NCI-H748 (cell line): Measurements from ENCODE around the gene SLC1A2.
A peak's percentile ranks its signal among the peaks of the same experiment; 100 is the strongest.

Source experiments
- DNase-seq: peaks from one replicate; lab custom pipeline; 2025; ENCODE audit not compliant: unreplicated experiment; lab: John Stamatoyannopoulos, UW

The SLC1A2 gene

DNA sequence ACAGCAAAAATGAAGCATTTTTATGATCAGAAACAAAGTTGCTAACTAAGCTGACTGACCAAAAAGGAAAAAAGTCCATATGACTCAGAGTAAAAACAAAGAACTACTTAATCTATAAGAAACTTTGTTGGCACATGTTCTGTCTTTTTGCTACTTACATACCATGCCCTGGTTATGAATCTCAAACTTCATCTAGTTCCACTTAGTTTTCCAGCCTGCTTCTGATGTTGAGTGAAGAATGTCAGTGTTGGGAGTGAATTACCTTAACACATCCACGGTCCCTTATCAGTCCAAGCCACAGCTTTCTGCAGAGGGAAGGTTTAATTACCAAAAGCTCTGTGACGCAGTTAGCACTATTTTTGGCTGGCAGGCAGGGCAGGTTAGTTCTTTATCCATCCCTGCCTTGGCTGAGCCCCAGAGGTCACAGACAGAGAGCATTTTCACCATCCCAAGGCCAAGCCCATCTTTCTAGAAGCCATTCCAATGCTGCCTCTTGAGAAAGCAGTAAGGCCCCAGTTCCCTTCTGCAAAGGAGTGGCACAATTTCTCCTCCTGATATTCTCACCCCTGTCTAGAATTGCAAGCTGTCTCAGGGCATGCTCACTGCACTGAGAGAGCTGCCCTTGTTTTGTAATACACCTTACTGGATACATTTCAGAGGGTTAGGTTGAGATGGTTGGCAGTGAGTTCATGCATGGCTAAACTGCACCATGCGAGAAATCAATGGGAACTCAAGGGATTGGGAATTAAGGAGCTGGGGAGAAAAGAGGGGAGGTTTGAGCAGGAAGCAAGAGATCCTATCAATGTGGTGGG lies 67.1 kb downstream of the SLC1A2 start:
- no peak for DNase-seq

- no peak for DNase-seq
Measured at GRCh38 chr11:35349897-35350296, 69.5 kb downstream of the SLC1A2 start.

DNA sequence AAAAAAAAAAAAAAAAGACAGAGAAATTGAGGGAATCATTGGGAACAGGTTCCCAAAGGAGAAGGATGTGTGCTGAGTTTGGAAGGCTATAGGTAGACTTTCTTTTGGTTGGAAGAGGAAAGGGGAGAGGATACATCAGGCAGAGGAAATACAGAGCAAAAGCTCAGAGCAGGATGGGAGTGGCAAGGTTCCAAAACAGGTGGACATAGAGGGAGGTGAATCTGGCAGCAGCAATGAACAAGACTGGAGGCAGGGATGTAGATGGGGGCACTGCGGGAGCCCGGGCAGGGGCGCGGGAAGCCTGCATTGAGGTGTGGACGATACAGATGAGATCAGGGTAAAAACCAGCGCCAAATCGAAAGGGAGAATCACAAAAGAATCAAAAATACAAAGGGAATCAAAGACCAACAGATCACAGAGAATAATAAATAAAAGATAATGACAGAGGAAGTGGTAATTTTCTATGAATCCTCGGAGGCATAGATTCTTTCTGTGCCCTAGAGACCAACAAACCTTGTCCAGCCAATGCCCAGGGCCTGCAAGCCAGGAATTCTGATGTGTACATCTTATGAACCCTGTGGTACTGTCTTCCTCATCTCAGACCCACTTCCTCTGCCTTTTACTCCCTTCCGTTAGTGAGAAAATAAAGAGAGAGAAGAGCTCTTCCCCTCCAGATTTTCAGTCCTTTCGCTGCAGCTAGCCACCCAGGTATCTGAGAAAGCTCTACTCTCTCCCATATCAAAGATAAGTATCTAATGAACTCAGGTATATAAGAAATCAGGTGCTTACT lies 70.3 kb downstream of the SLC1A2 start:
- peak; percentile 43 for DNase-seq

DNA sequence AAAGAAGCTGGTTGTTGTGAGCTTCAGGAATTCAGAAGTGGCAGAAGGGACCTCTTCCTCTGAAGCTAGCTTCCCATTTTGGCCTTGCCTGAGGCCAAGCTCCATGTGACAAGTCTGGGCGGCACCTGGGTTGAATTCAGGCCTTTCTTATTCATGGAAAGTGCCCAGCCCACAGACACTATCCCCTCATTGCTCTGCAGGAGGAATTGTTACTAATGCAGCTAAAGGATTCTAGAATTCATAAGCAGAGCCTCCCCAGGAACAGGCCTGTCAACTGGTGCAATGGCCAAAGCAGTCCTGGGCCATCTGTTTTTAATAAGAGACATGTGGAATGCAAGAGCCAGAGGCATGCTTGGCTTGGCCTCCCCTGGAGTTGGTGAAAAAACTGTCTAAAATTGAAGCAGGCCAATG lies 71.4 kb downstream of the SLC1A2 start:
- no peak for DNase-seq

DNA sequence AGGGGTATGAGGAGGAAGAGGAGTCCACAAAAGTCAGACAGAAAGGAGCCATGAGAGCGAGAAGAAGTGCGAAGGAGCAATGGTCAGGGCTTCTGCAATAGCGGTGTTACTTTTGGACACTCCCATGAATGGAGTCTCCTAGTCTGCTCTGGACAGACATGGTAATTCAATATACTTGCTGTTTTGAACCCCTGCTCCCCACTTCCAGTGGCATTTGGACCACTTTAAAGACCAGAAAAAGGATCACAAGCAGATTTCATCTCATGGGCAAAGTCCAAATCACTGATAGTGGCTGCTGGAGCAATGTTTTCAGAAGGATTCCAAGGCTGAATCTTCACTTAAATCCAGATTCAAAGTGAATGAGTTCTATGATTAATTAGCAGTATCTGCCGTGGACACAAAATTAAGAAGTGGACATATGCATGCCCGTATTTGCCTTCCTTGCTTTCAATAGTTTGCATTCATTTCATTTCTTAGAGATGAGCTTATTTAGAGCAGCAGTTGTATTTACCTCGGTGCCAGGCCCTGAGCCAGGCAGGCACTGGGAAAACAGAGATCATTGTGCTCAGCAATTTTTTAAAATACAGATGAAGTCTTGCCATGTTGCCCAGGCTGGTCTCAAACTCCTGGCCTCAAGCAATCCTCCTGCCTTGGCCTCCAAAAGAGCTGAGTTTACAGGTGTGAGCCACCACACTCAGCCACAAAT lies 72.0 kb downstream of the SLC1A2 start:
- no peak for DNase-seq

DNA sequence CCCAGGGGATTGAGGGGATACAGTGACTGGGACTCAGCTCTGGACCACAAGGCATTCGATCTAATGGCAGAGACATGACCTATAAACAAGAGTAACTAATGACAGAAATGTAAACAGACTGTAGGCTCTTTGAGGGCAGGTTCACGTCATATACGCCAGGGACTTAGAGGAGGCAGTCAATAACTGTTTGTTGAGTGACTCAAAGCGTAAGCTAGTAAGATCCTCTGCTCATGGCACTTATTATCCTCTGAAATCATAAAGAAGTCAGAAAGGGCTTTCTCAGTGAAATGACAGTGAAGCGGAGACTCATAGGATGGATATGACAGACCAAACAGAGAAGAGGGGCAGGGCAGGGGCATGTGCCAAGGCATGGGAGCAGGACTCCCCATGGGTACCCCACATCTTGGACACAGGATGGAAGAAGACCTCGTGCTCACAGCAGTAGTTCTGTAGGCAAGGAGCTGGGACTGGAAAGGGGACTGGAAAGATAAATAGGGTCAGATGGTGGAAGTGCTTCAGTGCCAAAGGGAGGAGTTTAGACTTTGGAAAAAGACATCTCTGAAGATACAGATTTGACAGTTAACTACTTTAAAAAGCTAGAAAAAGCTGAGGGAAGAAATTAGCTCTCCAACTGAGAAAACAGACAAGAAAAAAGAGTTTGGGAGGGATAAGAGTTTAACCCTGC lies 72.7 kb downstream of the SLC1A2 start:
- no peak for DNase-seq

DNA sequence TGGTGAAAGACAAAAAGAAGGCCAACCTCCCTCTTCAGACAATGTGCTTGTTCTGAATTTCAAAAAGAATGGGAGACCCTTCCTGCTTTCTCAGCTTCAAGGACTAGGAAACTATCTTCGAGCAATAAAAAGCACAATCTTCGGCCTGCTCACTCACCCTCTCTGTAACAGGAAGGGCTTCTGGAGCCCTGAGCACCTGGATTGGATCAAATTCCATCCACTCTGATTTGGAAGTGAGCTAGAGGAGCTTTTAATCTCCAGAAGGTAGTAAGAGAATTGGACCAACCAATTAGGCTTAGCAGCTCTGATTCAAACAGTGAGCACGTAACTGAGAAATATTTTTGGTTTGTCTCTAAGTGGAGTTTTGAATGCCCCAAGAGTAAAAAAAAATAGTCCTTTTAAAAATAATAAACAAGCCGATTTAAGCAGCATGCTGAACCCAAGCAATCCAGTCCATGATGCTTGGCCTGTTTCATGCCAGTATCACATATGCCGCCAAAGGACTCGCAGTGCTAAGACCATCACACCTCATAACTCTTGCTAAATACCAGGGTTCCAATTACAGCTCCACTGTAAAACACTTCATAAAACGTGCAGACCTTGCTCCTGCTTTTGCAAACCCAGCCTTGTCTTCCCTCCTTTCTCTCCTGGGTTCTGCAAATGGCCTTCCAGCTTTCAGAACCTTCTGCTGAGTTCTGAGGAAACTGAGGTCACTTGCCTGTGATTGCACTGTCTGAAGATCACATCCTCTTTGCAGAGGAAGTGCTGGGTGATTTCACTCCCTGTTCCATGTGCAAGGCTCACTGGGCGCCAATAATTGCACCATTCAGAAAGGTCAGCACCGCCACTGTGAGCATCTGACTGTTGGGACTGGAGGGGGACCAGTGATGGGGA lies 74.4 kb downstream of the SLC1A2 start:
- DNase-seq = no peak

GRCh38 chr11:35343033-35343598 lies 76.2 kb downstream of the SLC1A2 start:
- no peak for DNase-seq

DNA sequence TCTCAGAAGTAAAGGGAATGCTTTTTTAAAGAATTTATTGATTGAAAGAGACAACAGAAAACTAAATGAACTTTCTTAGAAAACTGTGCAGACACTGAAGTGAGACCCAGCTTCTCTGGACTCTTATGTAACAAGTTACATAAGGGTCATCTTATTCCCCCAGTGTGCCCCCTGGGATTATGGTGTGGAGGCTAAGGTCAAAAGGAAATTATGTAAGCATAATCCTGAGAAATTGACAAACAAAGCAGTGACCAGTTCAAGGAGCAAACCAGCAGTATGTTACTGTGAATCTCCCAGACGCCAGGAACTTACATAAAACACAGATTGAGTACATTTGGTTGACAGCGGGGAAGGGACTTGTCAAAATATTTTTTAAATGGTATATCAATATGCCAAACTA lies 78.6 kb downstream of the SLC1A2 start:
- no peak for DNase-seq

DNA sequence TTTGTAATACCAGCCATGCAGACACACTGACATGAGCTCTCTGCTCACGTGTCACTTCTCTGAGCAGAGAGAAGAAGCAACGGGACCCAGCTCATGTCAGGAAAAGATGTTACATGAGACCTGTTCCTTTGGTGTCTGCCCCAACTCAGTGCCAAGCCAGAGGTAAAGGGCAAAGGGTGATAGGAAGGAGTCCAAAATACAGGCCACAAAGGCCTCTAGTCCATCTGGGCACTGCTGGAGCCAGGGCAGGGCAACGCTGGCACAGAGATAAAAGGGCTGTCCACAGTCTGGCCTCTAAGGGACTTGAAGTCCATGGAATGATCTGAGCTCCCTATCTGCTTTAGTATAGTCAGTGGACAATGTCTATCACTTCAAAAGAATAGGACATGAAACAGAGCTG lies 79.3 kb downstream of the SLC1A2 start:
- no peak for DNase-seq

DNA sequence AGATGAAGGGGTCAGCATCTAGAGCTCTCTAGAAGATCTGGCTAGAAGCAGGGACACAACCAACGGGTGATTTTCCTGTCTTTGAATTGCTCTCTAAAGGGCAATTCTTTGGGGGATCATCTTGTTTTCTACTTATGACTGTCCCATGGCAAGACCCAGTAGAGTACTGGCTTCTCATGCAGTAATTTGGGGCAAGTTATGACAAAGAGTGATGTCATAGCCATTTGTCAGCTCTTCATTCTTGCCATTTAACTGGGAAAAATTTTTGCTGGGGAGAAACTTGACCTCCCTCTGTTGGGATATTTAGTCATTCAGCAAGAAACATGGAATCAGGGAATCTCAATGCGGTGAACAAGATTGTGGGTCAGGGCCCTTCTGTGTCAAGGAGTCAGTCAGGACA lies 80.4 kb downstream of the SLC1A2 start:
- DNase-seq = no peak

DNA sequence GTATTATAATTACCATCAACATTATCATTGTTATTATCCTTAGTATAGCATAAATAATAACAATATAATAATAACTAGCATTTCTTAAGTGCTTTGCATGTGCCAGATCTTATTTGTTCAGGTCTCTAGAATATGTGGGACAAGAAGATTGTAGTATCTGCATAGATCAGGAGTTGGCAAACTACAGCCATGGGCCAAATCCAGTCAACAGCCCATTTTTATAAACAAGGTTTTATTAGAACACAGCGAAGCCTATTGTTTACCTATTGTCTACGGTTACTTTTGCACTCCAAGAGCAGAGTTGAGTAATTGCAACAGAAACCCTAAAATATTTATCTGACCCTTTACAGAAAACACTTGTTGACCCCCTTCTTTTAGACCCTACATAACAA lies 81.4 kb downstream of the SLC1A2 start:
- no peak for DNase-seq

GRCh38 chr11:35337136-35337913 lies 82.0 kb downstream of the SLC1A2 start:
- no peak for DNase-seq

- no peak for DNase-seq
Measured at GRCh38 chr11:35336726-35337125, 82.6 kb downstream of the SLC1A2 start.

GRCh38 chr11:35335226-35335625 lies 84.1 kb downstream of the SLC1A2 start:
- no peak for DNase-seq

GRCh38 chr11:35334385-35335090 lies 84.8 kb downstream of the SLC1A2 start:
- DNase-seq = peak; percentile 39

- no peak for DNase-seq
Measured at GRCh38 chr11:35332524-35332923, 86.8 kb downstream of the SLC1A2 start.

- DNase-seq = no peak
Measured at GRCh38 chr11:35330931-35331330, 88.4 kb downstream of the SLC1A2 start.
